Neural crest cell (in vitro differentiated cells): ENCODE data around the gene RAB9A. TPM values are rescaled to one million over a fixed set of nuclear protein-coding genes. Genes with fewer than 3 reads are reported as not detected.

Source experiments
- DNase-seq: peaks from one replicate; pipeline ENCODE4 v3.0.0; 2021; ENCODE audit warnings: low read depth, mixed read lengths, low spot score
- H3K27ac Mint-ChIP-seq: one replicate; pipeline ENCODE4 v1.8.0; 2021; ENCODE audit warnings: mild to moderate bottlenecking, mixed read lengths; ENCODE audit not compliant: unreplicated experiment
- H3K27me3 Mint-ChIP-seq: 2 replicates; pipeline ENCODE4 v1.8.0; 2021; ENCODE audit warnings: low read depth, mild to moderate bottlenecking, mixed read lengths
- H3K36me3 Mint-ChIP-seq: 2 replicates; pipeline ENCODE4 v1.8.0; 2021; ENCODE audit warnings: low read depth, mild to moderate bottlenecking, mixed read lengths
- H3K4me1 Mint-ChIP-seq: 2 replicates; pipeline ENCODE4 v1.8.0; 2021; ENCODE audit warnings: mixed read lengths
- H3K4me3 Mint-ChIP-seq: one replicate; pipeline ENCODE4 v1.8.0; 2021; ENCODE audit warnings: mild to moderate bottlenecking, mixed read lengths
- H3K9me3 Mint-ChIP-seq: 2 replicates; pipeline ENCODE4 v1.8.0; 2021; ENCODE audit warnings: mixed read lengths
- CTCF ChIP-seq: fragments of 200-600 bp; sonication (generic); conservative IDR thresholded peaks from 2 replicates; pipeline ENCODE4 v1.5.0; 2021; ENCODE audit warnings: antibody characterized with exemption, mild to moderate bottlenecking
- total RNA-seq: library from RNA; stranded (reverse); gene quantifications from 2 replicates; pipeline ENCODE4 v1.2.1, GENCODE V29; 2021

The RAB9A gene
- total RNA-seq, 1 donor from 2014 or later = 11.6 TPM

- DNase-seq = no peak
- Mint-ChIP-seq H3K4me1 (no peaks in the 10 kb centered on the region), H3K4me3 (no peak overlapping the region), H3K9me3 (no peaks in the 10 kb centered on the region), H3K36me3 (peaks cover 12% of the 10 kb centered on the region), H3K27ac (no peak overlapping the region), H3K27me3 (no peaks in the 10 kb centered on the region)
- TF ChIP-seq CTCF = no peak
These were observed 66.3 kb downstream of the RAB9A start for GRCh38 chrX:13755254-13755653.

DNA sequence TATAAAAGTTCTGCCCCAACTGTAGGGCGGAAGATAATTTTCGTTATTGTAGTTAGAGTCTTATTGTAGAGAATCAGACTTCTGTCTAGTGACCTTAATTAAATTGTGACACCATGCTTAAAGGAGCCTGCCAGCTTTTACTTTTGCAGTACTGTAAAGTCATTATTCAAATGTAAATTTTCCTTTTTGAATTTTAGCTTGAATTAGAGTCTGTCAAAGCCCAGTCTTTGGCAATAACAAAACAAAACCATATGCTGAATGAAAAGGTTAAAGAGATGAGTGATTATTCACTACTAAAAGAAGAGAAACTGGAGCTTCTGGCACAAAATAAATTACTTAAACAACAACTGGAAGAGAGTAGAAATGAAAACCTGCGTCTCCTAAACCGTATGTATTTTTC lies 67.5 kb downstream of the RAB9A start:
- TF ChIP-seq CTCF = no peak
- no peak for DNase-seq
- Mint-ChIP-seq H3K27me3 (no peaks in the 10 kb centered on the region), H3K4me1 (no peaks in the 10 kb centered on the region), H3K36me3 (peaks cover 16% of the 10 kb centered on the region), H3K4me3 (no peak overlapping the region), H3K9me3 (no peaks in the 10 kb centered on the region), H3K27ac (no peak overlapping the region)

- H3K27ac Mint-ChIP-seq = no peak overlapping the region
- no peaks in the 10 kb centered on the region for H3K9me3 Mint-ChIP-seq
- TF ChIP-seq CTCF = no peak
- no peaks in the 10 kb centered on the region for H3K27me3 Mint-ChIP-seq
- no peak for DNase-seq
- H3K4me3 Mint-ChIP-seq = no peak overlapping the region
- peaks cover 11% of the 10 kb centered on the region for H3K36me3 Mint-ChIP-seq
- peaks cover 9% of the 10 kb centered on the region for H3K4me1 Mint-ChIP-seq
These were observed 70.3 kb downstream of the RAB9A start for GRCh38 chrX:13759152-13759718.

Other genes with a start within 250 kb of the RAB9A start
- 0.11 TPM in 1 of 2 replicates, not detected in the other for gene EGFL6, start 119.5 kb upstream of the RAB9A start, total RNA-seq
- gene TCEANC, start 36.0 kb upstream of the RAB9A start, total RNA-seq = 3.7 and 4.6 TPM in 2 replicates
- 23.0 and 25.5 TPM in 2 replicates for gene TRAPPC2, start 45.5 kb downstream of the RAB9A start, total RNA-seq
- 26.8 and 27.3 TPM in 2 replicates for gene OFD1, start 45.6 kb downstream of the RAB9A start, total RNA-seq
- gene GPM6B, start 128.0 kb downstream of the RAB9A start, total RNA-seq = 119 and 129 TPM in 2 replicates